ENCODE results near the gene FAM118A. TPM values are rescaled to one million over a fixed set of nuclear protein-coding genes. Genes with fewer than 3 reads are reported as not detected.
"Not testable (repeated sequence)": the region's sequence is repeated elsewhere in the genome, so short reads cannot be mapped to it uniquely, and the experiment has no call there.

FAM118A gene
- polyA plus RNA-seq (2013): 23.9 and 25.5 TPM in 2 replicates

- peak within 1 kb of the TSS; percentile 83 for H3K4me3 ChIP-seq (ENCODE audit: low read depth, low read length)
- peak within 1 kb of the TSS; percentile 73 for H4K8ac ChIP-seq (ENCODE audit: low read depth, low read length)
- H3K4me2 ChIP-seq (ENCODE audit: low read length): peak within 1 kb of the TSS; percentile 94
- peak within 1 kb of the TSS; percentile 73 for H3K18ac ChIP-seq (ENCODE audit: low read length)
- H3K36me3 ChIP-seq (ENCODE audit: control insufficient read depth in 1 of 2, insufficient read depth in 2 of 2, low read length in 2 of 2): no peaks in the 10 kb centered on the region
- H3K79me2 ChIP-seq (ENCODE audit: control insufficient read depth, insufficient read depth, low read length, poor library complexity): peaks cover 17% of the 10 kb centered on the region
- no peak within 1 kb of the TSS for H3K23ac ChIP-seq (ENCODE audit: low read length)
- H4K12ac ChIP-seq (ENCODE audit: low read depth, low read length): peak within 1 kb of the TSS; percentile 22
- H3K9me3 ChIP-seq (ENCODE audit: insufficient read depth, low read depth, low read length): peaks cover 3% of the 10 kb centered on the region
- H3K14ac ChIP-seq (ENCODE audit: low read length): peak within 1 kb of the TSS; percentile 75
- peak within 1 kb of the TSS; percentile 31 for H2BK5ac ChIP-seq (ENCODE audit: low read depth, low read length, poor library complexity)
- DNase-seq: peak; percentile 87 to 98
- peak within 1 kb of the TSS; percentile 64 for H2AFZ ChIP-seq (ENCODE audit: insufficient read depth, low read length, poor library complexity)
- H2AK5ac ChIP-seq (ENCODE audit: low read length): peak within 1 kb of the TSS; percentile 56
- H3K4me1 ChIP-seq (ENCODE audit: control insufficient read depth in 1 of 2, insufficient read depth in 2 of 2, low read length in 2 of 2): peaks cover 24 to 32% of the 10 kb centered on the region in 2 experiments
- H2BK120ac ChIP-seq (ENCODE audit: insufficient read depth, low read length, poor library complexity): peak within 1 kb of the TSS; percentile 26
- peak within 1 kb of the TSS; percentile 79 for H4K91ac ChIP-seq (ENCODE audit: low read depth, low read length)
- H3K79me1 ChIP-seq (ENCODE audit: low read length): peaks cover 14% of the 10 kb centered on the region
- H3K9ac ChIP-seq (ENCODE audit: low read length): peak within 1 kb of the TSS; percentile 68
- no CpG with 5 or more reads among the region's 95 CpGs for WGBS (ENCODE audit: extremely low coverage, insufficient coverage, insufficient read length)
- peak within 1 kb of the TSS; percentile 47 for H2BK12ac ChIP-seq (ENCODE audit: low read length)
- peak within 1 kb of the TSS; percentile 73 for H3K27ac ChIP-seq (ENCODE audit: low read depth, low read length)
- no peaks in the 10 kb centered on the region for H3K27me3 ChIP-seq (ENCODE audit: insufficient read depth, low read length)
- H3K4ac ChIP-seq (ENCODE audit: low read depth, low read length): peak within 1 kb of the TSS; percentile 94
These were observed at the start of gene FAM118A for GRCh38 chr22:45309422-45310227. TSS of gene FAM118A (plus strand) at chr22:45309934. CDS start at chr22:45322380, 12,446 bp downstream.

DNA sequence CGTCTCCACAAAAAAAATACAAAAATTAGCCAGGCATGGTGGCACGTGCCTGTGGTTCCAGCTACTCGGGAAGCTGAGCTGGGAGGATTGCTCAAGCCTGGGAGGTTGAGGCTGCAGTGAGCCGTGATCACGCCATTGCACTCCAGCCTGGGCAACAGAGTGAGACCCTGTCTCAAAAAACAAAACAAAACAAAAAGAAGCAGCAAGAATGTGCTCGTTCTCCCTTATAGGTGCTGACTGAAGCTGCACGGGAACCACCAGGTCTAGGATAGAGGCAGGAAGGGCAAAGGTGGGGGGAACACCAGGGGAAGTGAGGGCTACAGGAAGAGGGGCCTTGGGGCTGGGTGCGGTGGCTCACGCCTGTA is 49.4 kb upstream of the FAM118A start:
- H3K18ac ChIP-seq (ENCODE audit: low read length); H2BK12ac ChIP-seq (ENCODE audit: low read length); DNase-seq; H3K9me3 ChIP-seq (ENCODE audit: insufficient read depth, low read depth, low read length); H4K12ac ChIP-seq (ENCODE audit: low read depth, low read length); H2BK120ac ChIP-seq (ENCODE audit: insufficient read depth, low read length, poor library complexity); H3K4ac ChIP-seq (ENCODE audit: low read depth, low read length); H3K9ac ChIP-seq (ENCODE audit: low read length); H3K36me3 ChIP-seq (ENCODE audit: control insufficient read depth in 1 of 2, insufficient read depth in 2 of 2, low read length in 2 of 2); H2BK5ac ChIP-seq (ENCODE audit: low read depth, low read length, poor library complexity); H2AK5ac ChIP-seq (ENCODE audit: low read length); H2AFZ ChIP-seq (ENCODE audit: insufficient read depth, low read length, poor library complexity); H3K4me2 ChIP-seq (ENCODE audit: low read length); H3K4me3 ChIP-seq (ENCODE audit: low read depth, low read length); H3K79me2 ChIP-seq (ENCODE audit: control insufficient read depth, insufficient read depth, low read length, poor library complexity); H3K23ac ChIP-seq (ENCODE audit: low read length); H4K8ac ChIP-seq (ENCODE audit: low read depth, low read length); H3K27me3 ChIP-seq (ENCODE audit: insufficient read depth, low read length); H3K27ac ChIP-seq (ENCODE audit: low read depth, low read length); H4K91ac ChIP-seq (ENCODE audit: low read depth, low read length); H3K14ac ChIP-seq (ENCODE audit: low read length): not testable (repeated sequence)
- Histone ChIP-seq H3K4me1 (ENCODE audit: control insufficient read depth in 1 of 2, insufficient read depth in 2 of 2, low read length in 2 of 2) (peaks cover 17 to 23% of the 10 kb centered on the region in 2 experiments), H3K79me1 (ENCODE audit: low read length) (peaks cover 12% of the 10 kb centered on the region)
- no CpG with 5 or more reads among the region's 9 CpGs for WGBS (ENCODE audit: extremely low coverage, insufficient coverage, insufficient read length)

GRCh38 chr22:45261407-45262088 is 48.2 kb upstream of the FAM118A start:
- Histone ChIP-seq H3K9me3 (ENCODE audit: insufficient read depth, low read depth, low read length) (no peaks in the 10 kb centered on the region), H3K14ac (ENCODE audit: low read length) (peak overlapping the region; percentile 22), H3K18ac (ENCODE audit: low read length) (no peak overlapping the region), H3K79me1 (ENCODE audit: low read length) (peaks cover 12% of the 10 kb centered on the region), H3K9ac (ENCODE audit: low read length) (no peak overlapping the region), H4K12ac (ENCODE audit: low read depth, low read length) (no peak overlapping the region), H2AK5ac (ENCODE audit: low read length) (peak overlapping the region; percentile 59), H3K4ac (ENCODE audit: low read depth, low read length) (no peak overlapping the region), H2BK12ac (ENCODE audit: low read length) (peak overlapping the region; percentile 7), H2BK5ac (ENCODE audit: low read depth, low read length, poor library complexity) (no peak overlapping the region), H4K91ac (ENCODE audit: low read depth, low read length) (peak overlapping the region; percentile 42), H3K27me3 (ENCODE audit: insufficient read depth, low read length) (no peaks in the 10 kb centered on the region), H3K36me3 (ENCODE audit: control insufficient read depth in 1 of 2, insufficient read depth in 2 of 2, low read length in 2 of 2) (no peaks in the 10 kb centered on the region), H3K4me2 (ENCODE audit: low read length) (no peak overlapping the region), H3K23ac (ENCODE audit: low read length) (no peak overlapping the region), H2AFZ (ENCODE audit: insufficient read depth, low read length, poor library complexity) (no peak overlapping the region), H3K4me3 (ENCODE audit: low read depth, low read length) (no peak overlapping the region), H3K79me2 (ENCODE audit: control insufficient read depth, insufficient read depth, low read length, poor library complexity) (peaks cover 2% of the 10 kb centered on the region), H3K4me1 (ENCODE audit: control insufficient read depth in 1 of 2, insufficient read depth in 2 of 2, low read length in 2 of 2) (peaks cover 17 to 23% of the 10 kb centered on the region in 2 experiments), H3K27ac (ENCODE audit: low read depth, low read length) (no peak overlapping the region), H4K8ac (ENCODE audit: low read depth, low read length) (no peak overlapping the region), H2BK120ac (ENCODE audit: insufficient read depth, low read length, poor library complexity) (no peak overlapping the region)
- no CpG with 5 or more reads among the region's 20 CpGs for WGBS (ENCODE audit: extremely low coverage, insufficient coverage, insufficient read length)
- DNase-seq: no peak

DNA sequence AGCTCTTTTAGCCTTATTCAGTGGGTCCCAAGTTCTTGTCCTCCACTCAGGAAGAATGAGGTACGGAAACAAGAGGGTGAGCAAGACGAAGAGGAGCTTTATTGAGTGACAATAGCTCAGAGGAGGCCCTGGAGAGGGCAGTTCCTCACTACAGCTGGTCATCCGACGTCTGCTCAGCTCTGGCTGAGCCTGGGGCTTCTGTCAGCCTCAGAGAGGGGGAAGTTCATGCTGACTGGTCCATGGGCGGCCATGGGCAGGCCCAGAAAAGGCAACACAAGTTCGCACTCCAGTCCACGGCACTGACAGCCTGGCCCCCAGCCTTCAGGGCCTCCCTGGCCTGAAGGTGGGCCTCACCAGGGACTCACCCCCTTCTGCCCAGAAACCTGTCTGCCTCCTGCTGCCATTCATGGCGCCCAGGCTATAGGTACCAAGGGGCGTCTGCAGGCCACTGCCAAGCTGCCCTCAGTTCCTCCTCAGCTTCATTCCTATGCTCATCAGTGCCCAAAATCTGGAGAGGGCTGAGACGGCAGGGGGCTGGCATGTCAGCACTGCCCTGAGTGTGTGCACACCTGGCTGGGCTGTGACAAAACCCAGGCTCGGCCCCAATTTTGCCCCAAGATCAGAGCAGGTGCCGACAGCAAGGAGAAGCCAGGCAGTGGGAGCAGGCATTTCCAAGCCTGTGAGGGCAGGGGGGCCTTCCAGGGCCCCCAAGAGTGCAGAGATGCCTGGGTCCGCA is 47.4 kb upstream of the FAM118A start:
- peaks cover 17 to 23% of the 10 kb centered on the region in 2 experiments for H3K4me1 ChIP-seq (ENCODE audit: control insufficient read depth in 1 of 2, insufficient read depth in 2 of 2, low read length in 2 of 2)
- H3K9ac ChIP-seq (ENCODE audit: low read length): no peak overlapping the region
- peak overlapping the region; percentile 70 for H2BK120ac ChIP-seq (ENCODE audit: insufficient read depth, low read length, poor library complexity)
- peak overlapping the region; percentile 46 for H3K18ac ChIP-seq (ENCODE audit: low read length)
- WGBS (ENCODE audit: extremely low coverage, insufficient coverage, insufficient read length): no CpG with 5 or more reads among the region's 13 CpGs
- H2AK5ac ChIP-seq (ENCODE audit: low read length): peak overlapping the region; percentile 93
- H3K4me3 ChIP-seq (ENCODE audit: low read depth, low read length): no peak overlapping the region
- no peak overlapping the region for H2AFZ ChIP-seq (ENCODE audit: insufficient read depth, low read length, poor library complexity)
- H3K23ac ChIP-seq (ENCODE audit: low read length): no peak overlapping the region
- peaks cover 12% of the 10 kb centered on the region for H3K79me1 ChIP-seq (ENCODE audit: low read length)
- H3K14ac ChIP-seq (ENCODE audit: low read length): peak overlapping the region; percentile 85
- peak overlapping the region; percentile 53 for H4K8ac ChIP-seq (ENCODE audit: low read depth, low read length)
- no peak overlapping the region for H2BK5ac ChIP-seq (ENCODE audit: low read depth, low read length, poor library complexity)
- H4K12ac ChIP-seq (ENCODE audit: low read depth, low read length): no peak overlapping the region
- peak overlapping the region; percentile 42 for H4K91ac ChIP-seq (ENCODE audit: low read depth, low read length)
- no peaks in the 10 kb centered on the region for H3K36me3 ChIP-seq (ENCODE audit: control insufficient read depth in 1 of 2, insufficient read depth in 2 of 2, low read length in 2 of 2)
- no peak overlapping the region for H3K4me2 ChIP-seq (ENCODE audit: low read length)
- peak overlapping the region; percentile 52 for H2BK12ac ChIP-seq (ENCODE audit: low read length)
- no peak overlapping the region for H3K4ac ChIP-seq (ENCODE audit: low read depth, low read length)
- H3K27me3 ChIP-seq (ENCODE audit: insufficient read depth, low read length): no peaks in the 10 kb centered on the region
- no peak for DNase-seq
- peaks cover 2% of the 10 kb centered on the region for H3K79me2 ChIP-seq (ENCODE audit: control insufficient read depth, insufficient read depth, low read length, poor library complexity)
- H3K27ac ChIP-seq (ENCODE audit: low read depth, low read length): no peak overlapping the region
- H3K9me3 ChIP-seq (ENCODE audit: insufficient read depth, low read depth, low read length): no peaks in the 10 kb centered on the region
